WTC11 (cell line): ENCODE measurements around the gene EIF3K. TPM values are rescaled to one million over a fixed set of nuclear protein-coding genes. Genes with fewer than 3 reads are reported as not detected.

Experiments used
- ATAC-seq: fragments of 200-7000 bp; cut with Tn5 transposase; 2 replicates; pipeline ENCODE4 v1.10.0; 2021; ENCODE audit warnings: mild to moderate bottlenecking, moderate library complexity
- CTCF ChIA-PET: fragments of 300-600 bp; sonication (Branson Sonifier 250); formaldehyde crosslinking; loops from one replicate; lab custom pipeline; 2021; ENCODE audit warnings: antibody characterized with exemption; lab: Charles Lee
- POLR2A ChIA-PET: fragments of 350-600 bp; sonication (Branson Sonifier 250); formaldehyde crosslinking; loops from one replicate; lab custom pipeline; 2021; ENCODE audit warnings: antibody characterized with exemption; lab: Charles Lee
- DNase-seq: peaks from one replicate; pipeline ENCODE4 v3.0.0; 2021; ENCODE audit warnings: low spot score
- H3K27ac Mint-ChIP-seq: 2 replicates; pipeline ENCODE4 v1.8.0; 2021; ENCODE audit warnings: mixed read lengths
- H3K27me3 Mint-ChIP-seq: 2 replicates; pipeline ENCODE4 v1.8.0; 2021; ENCODE audit warnings: low read depth, mild to moderate bottlenecking, moderate library complexity, mixed read lengths
- H3K36me3 Mint-ChIP-seq: 2 replicates; pipeline ENCODE4 v1.8.0; 2021; ENCODE audit warnings: mixed read lengths
- H3K4me1 Mint-ChIP-seq: 2 replicates; pipeline ENCODE4 v1.8.0; 2022; ENCODE audit warnings: mixed read lengths
- H3K4me3 Mint-ChIP-seq: 2 replicates; pipeline ENCODE4 v1.8.0; 2021; ENCODE audit warnings: mild to moderate bottlenecking, moderate library complexity, mixed read lengths
- H3K9me3 Mint-ChIP-seq: 2 replicates; pipeline ENCODE4 v1.8.0; 2021; ENCODE audit warnings: mixed read lengths
- ATF6 ChIP-seq: sonication (generic); formaldehyde crosslinking; IDR thresholded peaks from 2 replicates; pipeline ENCODE4 v1.8.1; 2023; ENCODE audit warnings: mild to moderate bottlenecking, missing genetic modification reagents
- ESRRA ChIP-seq: sonication (generic); formaldehyde crosslinking; IDR thresholded peaks from 2 replicates; pipeline ENCODE4 v1.8.1; 2022; ENCODE audit warnings: mild to moderate bottlenecking, missing genetic modification reagents, borderline replicate concordance
- FOXJ3 ChIP-seq: sonication (generic); formaldehyde crosslinking; IDR thresholded peaks from 2 replicates; pipeline ENCODE4 v1.9.0; 2021; ENCODE audit warnings: missing genetic modification reagents, mild to moderate bottlenecking, borderline replicate concordance
- GTF2I ChIP-seq: fragments of 250-450 bp; sonication (Bioruptor Pico); conservative IDR thresholded peaks from 2 replicates; pipeline ENCODE4 v1.4.0; 2021; ENCODE audit warnings: mild to moderate bottlenecking
- HMGA2 ChIP-seq: fragments of 250-450 bp; sonication (Bioruptor Pico); IDR thresholded peaks from 2 replicates; pipeline ENCODE4 v1.4.0; 2021; ENCODE audit warnings: mild to moderate bottlenecking, moderate library complexity
- JUN ChIP-seq: sonication (generic); formaldehyde crosslinking; IDR thresholded peaks from 2 replicates; pipeline ENCODE4 v1.8.0; 2023; ENCODE audit warnings: mild to moderate bottlenecking, missing genetic modification reagents
- MAX ChIP-seq: sonication (generic); formaldehyde crosslinking; IDR thresholded peaks from 2 replicates; pipeline ENCODE4 v1.8.0; 2022; ENCODE audit warnings: mild to moderate bottlenecking, missing genetic modification reagents
- NFATC4 ChIP-seq: fragments of 250-450 bp; sonication (Bioruptor Pico); IDR thresholded peaks from 2 replicates; pipeline ENCODE4 v1.9.0; 2021; ENCODE audit warnings: mild to moderate bottlenecking
- NFYB ChIP-seq: sonication (generic); formaldehyde crosslinking; conservative IDR thresholded peaks from 2 replicates; pipeline ENCODE4 v1.8.0; 2022; ENCODE audit warnings: low read depth, missing genetic modification reagents
- OVOL2 ChIP-seq: fragments of 250-450 bp; sonication (Bioruptor Pico); IDR thresholded peaks from 2 replicates; pipeline ENCODE4 v1.9.0; 2021; ENCODE audit warnings: mild to moderate bottlenecking, borderline replicate concordance
- RORB ChIP-seq: fragments of 250-450 bp; sonication (Bioruptor Pico); IDR thresholded peaks from 2 replicates; pipeline ENCODE4 v1.9.0; 2021; ENCODE audit warnings: mild to moderate bottlenecking
- SMAD4 ChIP-seq: sonication (generic); formaldehyde crosslinking; IDR thresholded peaks from 2 replicates; pipeline ENCODE4 v1.8.0; 2022; ENCODE audit warnings: mild to moderate bottlenecking, missing genetic modification reagents
- TCF7 ChIP-seq: sonication (generic); formaldehyde crosslinking; IDR thresholded peaks from 2 replicates; pipeline ENCODE4 v1.8.0; 2022; ENCODE audit warnings: mild to moderate bottlenecking, low read depth, missing genetic modification reagents, moderate library complexity
- USF1 ChIP-seq: sonication (generic); formaldehyde crosslinking; IDR thresholded peaks from 2 replicates; pipeline ENCODE4 v1.8.0; 2022; ENCODE audit warnings: mild to moderate bottlenecking, missing genetic modification reagents
- ZNF263 ChIP-seq: sonication (generic); formaldehyde crosslinking; IDR thresholded peaks from 2 replicates; pipeline ENCODE4 v1.8.1; 2022; ENCODE audit warnings: low read depth, mild to moderate bottlenecking, moderate library complexity, missing genetic modification reagents
- ZNF317 ChIP-seq: sonication (generic); formaldehyde crosslinking; IDR thresholded peaks from 2 replicates; pipeline ENCODE4 v1.8.1; 2023; ENCODE audit warnings: low read depth, mild to moderate bottlenecking, moderate library complexity, missing genetic modification reagents, borderline replicate concordance
- total RNA-seq: library from RNA; stranded (reverse); gene quantifications from 3 replicates; pipeline ENCODE4 v1.2.3, GENCODE V29; 2021
- TF ChIP-seq, protein P1 (sequence below): fragments of 250-450 bp; sonication (Bioruptor Pico); IDR thresholded peaks from 2 replicates; pipeline ENCODE4 v1.9.0; 2021; ENCODE audit warnings: mild to moderate bottlenecking
- TF ChIP-seq, protein P2 (sequence below): sonication (generic); formaldehyde crosslinking; IDR thresholded peaks from 2 replicates; pipeline ENCODE4 v1.8.0; 2022; ENCODE audit warnings: mild to moderate bottlenecking, missing genetic modification reagents
- TF ChIP-seq, protein P3 (sequence below): sonication (generic); formaldehyde crosslinking; IDR thresholded peaks from 2 replicates; pipeline ENCODE4 v1.8.1; 2022; ENCODE audit warnings: mild to moderate bottlenecking, missing genetic modification reagents, moderate library complexity, borderline replicate concordance
- TF ChIP-seq, protein P4 (sequence below): fragments of 250-450 bp; sonication (Bioruptor Pico); IDR thresholded peaks from 2 replicates; pipeline ENCODE4 v1.9.0; 2021; ENCODE audit warnings: moderate library complexity, mild to moderate bottlenecking, inconsistent platforms, borderline replicate concordance

EIF3K gene
- total RNA-seq, 1 experiment from 2014 or later, result 416 TPM

DNA sequence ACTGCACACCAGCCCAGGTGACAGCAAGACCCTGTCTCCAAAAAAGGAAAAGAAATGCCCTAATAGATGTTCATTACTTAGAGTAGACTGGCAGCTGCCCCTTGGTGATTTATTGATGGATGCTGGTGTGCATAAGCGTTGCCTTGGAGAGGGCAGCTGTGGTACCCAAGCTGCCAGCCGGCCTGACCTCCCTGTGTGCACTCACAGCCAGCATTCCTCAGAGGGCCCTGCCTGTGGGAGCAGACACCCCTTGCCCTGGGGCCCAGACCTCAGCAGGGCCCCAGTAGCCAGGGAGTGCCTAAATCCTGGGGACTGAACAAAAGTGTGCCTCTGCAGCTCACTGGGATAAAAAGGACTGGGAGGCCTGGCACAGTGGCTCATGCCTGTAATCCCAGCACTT lies 20.7 kb downstream of the EIF3K start:
- no peak for DNase-seq
- ATAC-seq, result no peak
- TF ChIP-seq HMGA2 (CRISPR knock-in tag), result no peak
- TF ChIP-seq ZNF317 (CRISPR knock-in tag), result no peak
- no peak for TF ChIP-seq JUN
- TF ChIP-seq, protein P1, sequence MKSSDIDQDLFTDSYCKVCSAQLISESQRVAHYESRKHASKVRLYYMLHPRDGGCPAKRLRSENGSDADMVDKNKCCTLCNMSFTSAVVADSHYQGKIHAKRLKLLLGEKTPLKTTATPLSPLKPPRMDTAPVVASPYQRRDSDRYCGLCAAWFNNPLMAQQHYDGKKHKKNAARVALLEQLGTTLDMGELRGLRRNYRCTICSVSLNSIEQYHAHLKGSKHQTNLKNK (CRISPR knock-in tag), result no peak
- no peak for TF ChIP-seq FOXJ3 (CRISPR knock-in tag)
- no peak for TF ChIP-seq NFYB (CRISPR knock-in tag)
- TF ChIP-seq NFATC4 (CRISPR knock-in tag), result no peak
- TF ChIP-seq ATF6 (CRISPR knock-in tag), result no peak
- TF ChIP-seq, protein P2, sequence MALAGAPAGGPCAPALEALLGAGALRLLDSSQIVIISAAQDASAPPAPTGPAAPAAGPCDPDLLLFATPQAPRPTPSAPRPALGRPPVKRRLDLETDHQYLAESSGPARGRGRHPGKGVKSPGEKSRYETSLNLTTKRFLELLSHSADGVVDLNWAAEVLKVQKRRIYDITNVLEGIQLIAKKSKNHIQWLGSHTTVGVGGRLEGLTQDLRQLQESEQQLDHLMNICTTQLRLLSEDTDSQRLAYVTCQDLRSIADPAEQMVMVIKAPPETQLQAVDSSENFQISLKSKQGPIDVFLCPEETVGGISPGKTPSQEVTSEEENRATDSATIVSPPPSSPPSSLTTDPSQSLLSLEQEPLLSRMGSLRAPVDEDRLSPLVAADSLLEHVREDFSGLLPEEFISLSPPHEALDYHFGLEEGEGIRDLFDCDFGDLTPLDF, result no peak
- TF ChIP-seq TCF7 (CRISPR knock-in tag), result no peak
- no peak for TF ChIP-seq SMAD4
- H3K4me3 Mint-ChIP-seq, result no peak overlapping the region
- CTCF ChIA-PET, result interaction anchor here (0.6 to 1.7 kb wide), 3 partner anchors 79 to 237 kb away, joined by 3 to 7 read pairs (median 4); partner anchors contain the start of gene FAM98C
- no peaks in the 10 kb centered on the region for H3K9me3 Mint-ChIP-seq
- H3K27ac Mint-ChIP-seq, result no peak overlapping the region
- H3K36me3 Mint-ChIP-seq, result peaks cover 12% of the 10 kb centered on the region
- POLR2A ChIA-PET, result interaction anchor here (0.5 kb wide), 1 partner anchor 47 kb away, joined by 7 read pairs; no protein-coding TSS in a partner anchor
- H3K27me3 Mint-ChIP-seq, result no peaks in the 10 kb centered on the region
- H3K4me1 Mint-ChIP-seq, result peaks cover 27% of the 10 kb centered on the region

GRCh38 chr19:38640368-38640767 lies 21.4 kb downstream of the EIF3K start:
- DNase-seq, result no peak
- ATAC-seq, result no peak
- CTCF ChIA-PET, result interaction anchor here (1.0 to 2.2 kb wide), 4 partner anchors 26 to 162 kb away, joined by 3 to 11 read pairs (median 5); no protein-coding TSS in a partner anchor
- Mint-ChIP-seq H3K9me3 (no peaks in the 10 kb centered on the region), H3K4me3 (no peak overlapping the region), H3K36me3 (peaks cover 7% of the 10 kb centered on the region; the same call in 1 of the 2 replicates), H3K27ac (peak overlapping the region; percentile 19; the same call in 1 of the 2 replicates), H3K4me1 (peaks cover 30% of the 10 kb centered on the region), H3K27me3 (no peaks in the 10 kb centered on the region)
- TF ChIP-seq GTF2I (CRISPR knock-in tag) (no peak), ZNF263 (CRISPR knock-in tag) (no peak)
- TF ChIP-seq, protein P3, sequence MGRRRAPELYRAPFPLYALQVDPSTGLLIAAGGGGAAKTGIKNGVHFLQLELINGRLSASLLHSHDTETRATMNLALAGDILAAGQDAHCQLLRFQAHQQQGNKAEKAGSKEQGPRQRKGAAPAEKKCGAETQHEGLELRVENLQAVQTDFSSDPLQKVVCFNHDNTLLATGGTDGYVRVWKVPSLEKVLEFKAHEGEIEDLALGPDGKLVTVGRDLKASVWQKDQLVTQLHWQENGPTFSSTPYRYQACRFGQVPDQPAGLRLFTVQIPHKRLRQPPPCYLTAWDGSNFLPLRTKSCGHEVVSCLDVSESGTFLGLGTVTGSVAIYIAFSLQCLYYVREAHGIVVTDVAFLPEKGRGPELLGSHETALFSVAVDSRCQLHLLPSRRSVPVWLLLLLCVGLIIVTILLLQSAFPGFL (CRISPR knock-in tag), result no peak
- POLR2A ChIA-PET, result no interaction called here

DNA sequence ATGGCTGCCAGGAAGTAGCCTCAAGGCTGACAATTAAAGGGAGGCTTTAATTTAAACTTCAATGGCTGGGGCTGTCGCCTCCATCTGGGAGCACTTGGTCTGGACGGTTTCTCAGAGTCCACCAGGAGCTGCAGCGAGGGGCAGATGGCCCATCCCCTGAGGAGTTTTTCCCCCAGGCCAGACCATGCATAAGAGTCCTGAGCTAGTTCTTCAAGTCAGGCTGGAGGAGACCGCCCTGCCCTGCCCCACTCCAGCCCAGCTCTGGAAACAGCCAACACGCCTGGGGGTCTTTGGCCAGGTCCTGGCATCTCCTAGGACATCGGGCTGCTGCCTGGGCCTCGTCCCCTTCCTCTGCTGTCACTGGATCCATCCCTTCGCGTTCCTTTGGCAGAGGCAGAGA lies 23.2 kb downstream of the EIF3K start:
- Mint-ChIP-seq H3K4me3 (no peak overlapping the region), H3K27ac (no peak overlapping the region), H3K9me3 (no peaks in the 10 kb centered on the region), H3K27me3 (no peaks in the 10 kb centered on the region), H3K36me3 (no peaks in the 10 kb centered on the region), H3K4me1 (peaks cover 24% of the 10 kb centered on the region)
- DNase-seq (no peak), ATAC-seq (peak; percentile 16)
- CTCF ChIA-PET, result interaction anchor here (1.0 to 2.2 kb wide), 4 partner anchors 44 to 127 kb away, joined by 3 to 11 read pairs (median 5); no protein-coding TSS in a partner anchor
- POLR2A ChIA-PET, result interaction anchor here (0.9 kb wide), 1 partner anchor 44 kb away, joined by 7 read pairs; no protein-coding TSS in a partner anchor
- TF ChIP-seq TCF7 (CRISPR knock-in tag) (no peak), OVOL2 (no peak), ESRRA (CRISPR knock-in tag) (no peak), ATF6 (CRISPR knock-in tag) (no peak), USF1 (CRISPR knock-in tag) (no peak), RORB (CRISPR knock-in tag) (no peak), MAX (CRISPR knock-in tag) (no peak), HMGA2 (CRISPR knock-in tag) (no peak)
- TF ChIP-seq, protein P2, result no peak
- TF ChIP-seq, protein P4, sequence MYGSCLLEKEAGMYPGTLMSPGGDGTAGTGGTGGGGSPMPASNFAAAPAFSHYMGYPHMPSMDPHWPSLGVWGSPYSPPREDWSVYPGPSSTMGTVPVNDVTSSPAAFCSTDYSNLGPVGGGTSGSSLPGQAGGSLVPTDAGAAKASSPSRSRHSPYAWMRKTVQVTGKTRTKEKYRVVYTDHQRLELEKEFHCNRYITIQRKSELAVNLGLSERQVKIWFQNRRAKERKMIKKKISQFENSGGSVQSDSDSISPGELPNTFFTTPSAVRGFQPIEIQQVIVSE (CRISPR knock-in tag), result no peak
- TF ChIP-seq, protein P1 (CRISPR knock-in tag), result no peak
